ENCODE results near the gene PHF23. TPM values are rescaled to one million over a fixed set of nuclear protein-coding genes. Genes with fewer than 3 reads are reported as not detected.
"Not testable (repeated sequence)": the region's sequence is repeated elsewhere in the genome, so short reads cannot be mapped to it uniquely, and the experiment has no call there.

Gene PHF23
- total RNA-seq, 1 donor from 2014 or later: 80.9 TPM

- TF ChIP-seq, protein P1, sequence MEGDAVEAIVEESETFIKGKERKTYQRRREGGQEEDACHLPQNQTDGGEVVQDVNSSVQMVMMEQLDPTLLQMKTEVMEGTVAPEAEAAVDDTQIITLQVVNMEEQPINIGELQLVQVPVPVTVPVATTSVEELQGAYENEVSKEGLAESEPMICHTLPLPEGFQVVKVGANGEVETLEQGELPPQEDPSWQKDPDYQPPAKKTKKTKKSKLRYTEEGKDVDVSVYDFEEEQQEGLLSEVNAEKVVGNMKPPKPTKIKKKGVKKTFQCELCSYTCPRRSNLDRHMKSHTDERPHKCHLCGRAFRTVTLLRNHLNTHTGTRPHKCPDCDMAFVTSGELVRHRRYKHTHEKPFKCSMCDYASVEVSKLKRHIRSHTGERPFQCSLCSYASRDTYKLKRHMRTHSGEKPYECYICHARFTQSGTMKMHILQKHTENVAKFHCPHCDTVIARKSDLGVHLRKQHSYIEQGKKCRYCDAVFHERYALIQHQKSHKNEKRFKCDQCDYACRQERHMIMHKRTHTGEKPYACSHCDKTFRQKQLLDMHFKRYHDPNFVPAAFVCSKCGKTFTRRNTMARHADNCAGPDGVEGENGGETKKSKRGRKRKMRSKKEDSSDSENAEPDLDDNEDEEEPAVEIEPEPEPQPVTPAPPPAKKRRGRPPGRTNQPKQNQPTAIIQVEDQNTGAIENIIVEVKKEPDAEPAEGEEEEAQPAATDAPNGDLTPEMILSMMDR (IDR thresholded peaks at IDR 0.05; ENCODE audit: unreplicated experiment): no peak
- H3K27ac Mint-ChIP-seq (ENCODE audit: unreplicated experiment): peak overlapping the region; percentile 72
- peak overlapping the region; percentile 82 for H3K4me3 Mint-ChIP-seq (ENCODE audit: unreplicated experiment)
- H3K36me3 Mint-ChIP-seq (ENCODE audit: low read depth, unreplicated experiment): peaks cover 33% of the 10 kb centered on the region
- no peak for DNase-seq (ENCODE audit: low spot score)
- peaks cover 10% of the 10 kb centered on the region for H3K27me3 Mint-ChIP-seq (ENCODE audit: unreplicated experiment)
- no peaks in the 10 kb centered on the region for H3K9me3 Mint-ChIP-seq (ENCODE audit: unreplicated experiment)
- H3K4me1 Mint-ChIP-seq (ENCODE audit: unreplicated experiment): peaks cover 33% of the 10 kb centered on the region
Measured at GRCh38 chr17:7249214-7249613, 10.0 kb upstream of the PHF23 start.

GRCh38 chr17:7248796-7249195 lies 9.5 kb upstream of the PHF23 start:
- Mint-ChIP-seq H3K36me3 (ENCODE audit: low read depth, unreplicated experiment) (peaks cover 33% of the 10 kb centered on the region), H3K27me3 (ENCODE audit: unreplicated experiment) (peaks cover 10% of the 10 kb centered on the region), H3K27ac (ENCODE audit: unreplicated experiment) (peak overlapping the region; percentile 72)

GRCh38 chr17:7246779-7247178 lies 7.5 kb upstream of the PHF23 start:
- no peak overlapping the region for H3K27ac Mint-ChIP-seq (ENCODE audit: unreplicated experiment)
- TF ChIP-seq, protein P1 (IDR thresholded peaks at IDR 0.05; ENCODE audit: unreplicated experiment): no peak
- no peak for DNase-seq (ENCODE audit: low spot score)
- peaks cover 35% of the 10 kb centered on the region for H3K36me3 Mint-ChIP-seq (ENCODE audit: low read depth, unreplicated experiment)
- peaks cover 13% of the 10 kb centered on the region for H3K27me3 Mint-ChIP-seq (ENCODE audit: unreplicated experiment)
- peaks cover 34% of the 10 kb centered on the region for H3K4me1 Mint-ChIP-seq (ENCODE audit: unreplicated experiment)
- H3K4me3 Mint-ChIP-seq (ENCODE audit: unreplicated experiment): peak overlapping the region; percentile 80
- H3K9me3 Mint-ChIP-seq (ENCODE audit: unreplicated experiment): no peaks in the 10 kb centered on the region

More at GRCh38 chr17:7248796-7249195, 9.5 kb upstream of the PHF23 start:
- Mint-ChIP-seq H3K4me3 (ENCODE audit: unreplicated experiment) (peak overlapping the region; percentile 82), H3K9me3 (ENCODE audit: unreplicated experiment) (no peaks in the 10 kb centered on the region), H3K4me1 (ENCODE audit: unreplicated experiment) (peaks cover 33% of the 10 kb centered on the region)
- TF ChIP-seq, protein P1 (IDR thresholded peaks at IDR 0.05; ENCODE audit: unreplicated experiment): no peak
- no peak for DNase-seq (ENCODE audit: low spot score)

DNA sequence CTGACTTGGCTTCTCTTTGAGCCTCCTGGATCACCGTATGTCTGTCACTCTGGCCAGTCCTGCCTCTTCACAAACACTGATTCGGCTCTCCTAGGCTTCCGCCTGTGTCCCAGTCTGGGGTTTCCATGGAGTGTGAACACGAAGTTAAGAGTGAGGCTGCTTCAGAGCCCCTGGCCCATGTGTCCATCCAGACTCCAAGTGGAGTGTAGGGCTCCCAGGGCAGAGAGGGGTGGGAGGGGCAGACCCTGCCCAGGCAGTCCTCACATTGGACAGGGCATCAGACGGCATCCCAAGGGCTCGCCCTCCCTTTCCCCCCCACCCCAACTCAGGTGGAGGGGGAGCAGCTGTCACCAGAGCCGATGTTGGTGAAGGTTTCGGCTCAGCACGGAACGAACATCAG lies 4.6 kb upstream of the PHF23 start:
- Mint-ChIP-seq H3K27me3 (ENCODE audit: unreplicated experiment) (peaks cover 28% of the 10 kb centered on the region), H3K4me1 (ENCODE audit: unreplicated experiment) (peaks cover 35% of the 10 kb centered on the region), H3K4me3 (ENCODE audit: unreplicated experiment) (peak overlapping the region; percentile 81), H3K36me3 (ENCODE audit: low read depth, unreplicated experiment) (peaks cover 44% of the 10 kb centered on the region)
- not testable (repeated sequence) for DNase-seq (ENCODE audit: low spot score); H3K9me3 Mint-ChIP-seq (ENCODE audit: unreplicated experiment); H3K27ac Mint-ChIP-seq (ENCODE audit: unreplicated experiment)

- TF ChIP-seq, protein P1 (IDR thresholded peaks at IDR 0.05; ENCODE audit: unreplicated experiment): no peak
- Mint-ChIP-seq H3K27me3 (ENCODE audit: unreplicated experiment) (peaks cover 28% of the 10 kb centered on the region), H3K4me1 (ENCODE audit: unreplicated experiment) (peaks cover 35% of the 10 kb centered on the region), H3K27ac (ENCODE audit: unreplicated experiment) (peak overlapping the region; percentile 95), H3K36me3 (ENCODE audit: low read depth, unreplicated experiment) (peaks cover 44% of the 10 kb centered on the region), H3K4me3 (ENCODE audit: unreplicated experiment) (peak overlapping the region; percentile 91), H3K9me3 (ENCODE audit: unreplicated experiment) (no peaks in the 10 kb centered on the region)
- no peak for DNase-seq (ENCODE audit: low spot score)
Measured at GRCh38 chr17:7243453-7243729, 4.1 kb upstream of the PHF23 start.

All from endothelial cell (in vitro differentiated cells).